ENCODE results near the gene GNAO1.
A peak's percentile ranks its signal among the peaks of the same experiment; 100 is the strongest.

The GNAO1 gene

DNA sequence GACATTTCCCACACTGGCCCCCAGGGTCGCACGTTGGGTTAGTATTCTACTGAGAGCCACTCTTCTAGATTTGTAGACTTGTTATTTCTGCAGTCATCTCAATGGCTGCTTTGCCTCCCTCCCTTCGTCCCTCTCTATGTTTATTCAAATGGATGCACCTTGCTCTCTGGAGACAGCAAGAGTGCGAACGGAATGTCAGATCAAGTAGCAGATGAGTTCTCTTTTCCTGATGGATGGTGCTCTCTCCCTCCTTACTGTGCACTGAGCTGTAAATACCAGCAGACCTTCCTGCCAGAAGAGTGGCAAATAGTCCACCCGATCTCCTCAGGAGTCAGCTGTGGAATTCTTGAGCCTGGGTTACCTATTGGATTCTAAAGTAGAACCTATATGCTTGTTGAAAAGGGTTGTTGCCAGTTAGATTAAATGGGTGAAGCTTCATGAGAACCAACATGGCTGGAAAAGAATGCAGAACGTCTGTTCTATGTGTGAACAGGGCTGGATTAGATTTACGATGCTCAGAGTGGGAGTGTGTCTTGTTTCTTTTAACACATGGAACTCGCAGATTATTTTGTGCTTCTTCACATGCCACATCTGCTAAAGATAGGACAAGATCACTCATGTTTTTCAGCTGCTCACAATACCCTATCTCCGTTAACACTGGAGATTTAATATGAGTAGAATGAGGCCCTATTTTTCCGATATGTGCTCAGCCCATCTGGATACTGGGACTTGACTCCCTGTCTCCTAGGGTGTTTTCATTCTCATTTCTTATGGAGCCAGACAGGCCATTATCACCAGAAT is 6.1 kb downstream of the GNAO1 start:
- DNase-seq: no peak

DNA sequence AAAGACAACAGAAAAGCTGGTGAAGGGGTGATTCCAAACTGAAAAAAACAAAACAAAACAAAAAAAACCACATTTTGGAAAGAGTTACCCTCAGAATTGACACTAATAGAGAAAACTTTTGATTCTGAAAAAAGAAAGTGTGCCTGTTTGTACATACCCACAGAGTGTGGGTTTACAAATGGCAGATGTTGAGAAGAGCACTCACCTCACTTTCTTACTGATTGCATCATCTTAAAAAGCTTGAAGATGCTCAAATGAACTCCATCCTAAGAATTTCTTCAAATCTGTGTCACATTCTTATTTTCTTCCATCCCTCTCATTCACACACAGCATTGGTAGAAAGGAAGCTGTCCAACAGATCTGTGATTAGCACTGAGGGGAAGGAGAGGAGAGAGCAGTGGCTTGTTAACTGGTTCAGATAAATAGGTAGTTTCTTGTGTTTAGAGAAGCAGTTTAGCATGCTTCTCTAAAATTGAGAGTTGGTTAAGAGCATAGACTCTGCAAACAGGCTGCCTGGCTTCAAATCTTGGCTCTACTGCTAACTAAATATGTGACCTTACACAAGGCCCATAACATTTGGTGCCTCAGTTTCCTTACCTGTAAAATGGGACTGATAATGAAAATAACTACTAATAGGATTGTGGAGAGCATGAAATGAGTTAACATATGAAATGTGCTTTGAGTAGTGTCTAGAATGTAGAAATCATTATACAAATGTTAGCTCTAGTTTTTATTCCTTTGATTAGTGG is 6.9 kb downstream of the GNAO1 start:
- DNase-seq: no peak

DNA sequence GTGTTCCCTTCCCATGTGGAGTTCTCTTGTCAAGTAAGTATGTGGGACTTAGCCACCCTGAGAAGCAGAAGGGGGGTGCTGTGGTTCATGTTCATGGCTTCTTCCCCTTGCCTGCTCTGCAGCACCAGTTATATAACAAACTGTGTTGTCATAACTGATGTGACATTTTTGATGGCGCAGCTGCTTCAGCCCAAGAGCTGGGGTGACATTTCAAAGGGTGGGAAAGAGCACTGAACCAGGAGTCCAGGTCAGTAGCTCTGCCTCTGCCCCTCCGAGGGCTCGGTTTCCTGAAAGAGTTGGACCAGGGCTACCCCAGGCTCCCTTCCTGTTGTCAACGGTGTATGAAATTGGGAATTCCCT is 7.4 kb downstream of the GNAO1 start:
- peak in 5 of 56 donors; percentile 20 to 48 (median 29) for DNase-seq

DNA sequence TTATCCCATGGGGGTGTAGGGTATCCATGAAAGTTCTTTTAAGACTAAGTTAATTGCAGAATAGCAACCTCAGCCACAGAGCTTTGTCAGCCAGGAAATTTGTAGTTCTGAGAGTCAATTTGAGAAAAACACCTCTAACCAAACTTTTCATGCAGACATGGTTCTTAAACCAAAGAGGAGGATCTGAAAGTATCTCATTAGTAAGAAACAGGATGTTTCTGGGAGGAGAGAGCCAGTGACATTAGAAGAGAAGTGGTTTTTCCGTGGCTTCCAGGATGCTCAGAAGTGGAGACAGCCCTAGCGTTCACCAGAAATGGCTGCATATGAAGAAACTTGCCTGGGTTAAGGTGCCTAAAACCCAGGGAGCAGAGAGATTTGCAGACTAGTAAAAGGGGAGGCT is 7.9 kb downstream of the GNAO1 start:
- no peak for DNase-seq

DNA sequence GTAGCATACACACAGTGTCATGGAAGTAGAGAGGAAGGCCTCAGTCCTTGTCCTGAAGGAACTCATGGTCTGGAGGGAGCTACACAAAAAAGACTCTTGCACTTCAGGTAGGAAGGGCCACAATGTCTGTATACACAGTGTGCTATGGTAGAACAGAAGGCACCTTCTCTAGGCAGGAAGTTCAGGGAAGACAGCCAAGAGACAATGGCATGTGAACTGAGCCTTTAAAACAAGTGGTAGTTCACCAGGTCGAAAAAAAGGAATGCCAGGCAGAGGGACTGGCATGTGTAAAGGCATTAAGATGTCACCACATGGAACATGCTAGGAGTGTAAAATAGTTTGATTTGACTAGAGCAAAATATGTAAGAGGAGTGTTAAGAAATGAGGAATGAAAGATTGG is 9.7 kb downstream of the GNAO1 start:
- DNase-seq: no peak

DNA sequence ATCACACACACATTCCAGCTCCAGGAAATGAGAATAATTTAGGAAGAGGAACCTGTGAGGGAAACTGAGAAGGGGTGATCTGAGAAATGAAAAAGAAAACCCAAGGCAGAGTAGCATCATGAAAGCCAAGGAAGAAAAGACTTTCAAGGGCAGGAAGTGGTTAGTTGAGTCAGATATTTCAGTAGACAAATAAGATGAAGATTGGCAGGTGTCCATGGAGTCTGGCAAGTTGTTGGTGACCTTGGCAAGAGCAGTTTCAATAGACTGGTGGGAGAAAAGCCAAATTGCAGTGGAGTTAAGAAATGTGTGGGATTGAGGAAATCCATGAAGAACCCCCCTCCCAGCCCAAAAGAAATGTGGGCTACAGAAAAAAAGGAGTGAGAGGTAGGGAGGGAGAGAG is 10.7 kb downstream of the GNAO1 start:
- DNase-seq: no peak

DNA sequence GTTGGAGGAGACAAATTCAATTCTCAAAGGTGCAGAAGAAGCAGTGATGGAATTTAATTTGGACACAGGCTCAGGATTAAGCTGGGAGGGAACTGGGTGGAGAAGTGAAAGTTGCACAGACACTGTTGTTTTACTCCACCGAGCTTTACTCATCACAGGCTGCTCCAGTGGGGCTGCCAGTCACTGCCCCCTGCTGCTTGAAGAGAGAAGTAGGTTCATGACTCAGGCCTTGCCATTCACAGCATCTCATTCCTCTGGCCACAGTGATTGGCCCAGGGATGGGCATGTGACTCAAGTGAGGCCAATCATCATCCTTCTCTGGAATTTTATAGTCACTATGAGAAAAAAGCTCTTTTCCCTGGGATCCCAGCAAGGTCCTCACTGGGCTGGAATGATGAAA is 11.8 kb downstream of the GNAO1 start:
- peak in 8 of 56 donors; percentile 22 to 58 (median 32) for DNase-seq

DNA sequence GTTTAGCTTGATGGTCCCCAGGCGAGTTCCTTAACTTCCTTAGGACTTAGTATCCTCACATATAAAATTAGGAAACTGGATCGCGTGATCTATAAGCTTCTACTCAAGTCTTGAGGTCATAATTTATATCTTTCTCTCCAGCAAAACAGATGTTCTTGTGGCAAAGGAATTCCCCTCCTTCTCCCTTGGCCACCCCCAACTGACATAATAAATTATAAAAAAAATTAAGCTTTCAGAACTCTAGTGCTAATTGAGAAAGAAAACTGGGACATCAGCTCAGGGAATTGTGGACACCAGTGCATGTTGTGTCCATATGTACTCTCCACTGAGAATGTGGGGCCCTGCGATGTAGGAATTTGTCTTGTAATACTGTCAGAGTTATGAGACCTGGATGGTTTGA is 13.5 kb downstream of the GNAO1 start:
- no peak for DNase-seq

DNA sequence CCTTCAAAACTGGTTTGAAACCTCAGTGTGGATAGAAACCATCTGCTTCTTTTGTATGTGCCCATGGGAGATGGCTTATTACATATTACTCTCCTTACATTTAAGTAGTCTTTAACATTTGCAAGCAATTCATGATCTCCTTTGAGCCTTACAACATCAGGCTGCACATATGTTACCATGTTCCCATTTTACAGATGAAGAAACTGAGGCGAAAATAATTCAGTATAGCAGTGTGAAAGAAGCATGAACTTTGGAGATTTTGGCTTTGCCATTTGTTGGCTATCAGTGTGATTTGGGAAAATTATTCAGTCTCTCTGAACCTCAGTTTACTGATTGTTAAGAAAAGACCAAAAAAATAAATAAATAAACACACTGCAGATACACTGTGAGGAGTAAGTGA is 15.7 kb downstream of the GNAO1 start:
- DNase-seq: no peak

DNA sequence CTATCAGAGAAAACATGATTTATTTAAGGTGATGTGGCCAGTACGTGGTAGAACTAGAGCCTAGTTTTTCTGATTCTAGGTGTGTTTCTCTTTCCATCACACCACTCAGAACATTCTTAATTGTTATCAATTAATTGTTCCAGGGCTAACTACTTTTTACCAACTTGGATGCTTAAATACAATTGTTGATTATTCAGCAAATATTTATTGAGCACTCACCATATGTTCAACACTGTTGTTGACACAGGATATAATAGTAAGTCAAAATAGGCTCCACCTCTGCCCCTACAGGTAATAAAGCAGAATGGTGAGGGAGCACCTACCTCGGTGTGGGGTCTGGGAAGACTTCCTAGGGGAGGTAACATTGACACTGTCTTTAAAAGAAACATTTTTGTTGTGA is 16.1 kb downstream of the GNAO1 start:
- no peak for DNase-seq

DNA sequence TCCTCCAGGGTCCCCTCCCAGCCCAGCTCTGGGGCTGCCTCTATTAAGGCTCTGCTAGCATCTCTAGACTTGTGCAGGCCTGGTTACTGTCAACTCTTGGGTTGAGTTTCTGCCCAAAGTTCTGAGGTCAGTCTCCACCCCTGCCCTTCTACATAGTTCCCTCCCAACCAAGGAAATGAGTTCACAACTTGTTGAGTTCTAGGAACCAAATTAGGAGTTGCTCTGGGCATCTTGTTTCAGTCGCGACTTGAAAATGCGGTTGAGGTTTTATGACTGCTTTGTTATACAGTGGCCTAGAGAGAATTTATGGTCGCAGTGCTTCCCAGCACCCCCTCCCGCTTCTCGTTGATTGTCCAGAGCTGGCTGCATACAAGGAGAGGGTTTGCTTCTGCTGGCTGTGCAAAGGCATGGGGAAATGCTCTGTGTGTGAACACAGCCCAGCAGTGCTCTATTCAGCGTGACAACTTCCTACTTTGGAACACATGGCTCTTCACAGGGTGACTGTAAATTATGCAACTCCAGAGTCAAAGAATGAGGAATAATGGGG is 20.2 kb downstream of the GNAO1 start:
- peak in 1 of 56 donors; percentile 45 for DNase-seq

DNA sequence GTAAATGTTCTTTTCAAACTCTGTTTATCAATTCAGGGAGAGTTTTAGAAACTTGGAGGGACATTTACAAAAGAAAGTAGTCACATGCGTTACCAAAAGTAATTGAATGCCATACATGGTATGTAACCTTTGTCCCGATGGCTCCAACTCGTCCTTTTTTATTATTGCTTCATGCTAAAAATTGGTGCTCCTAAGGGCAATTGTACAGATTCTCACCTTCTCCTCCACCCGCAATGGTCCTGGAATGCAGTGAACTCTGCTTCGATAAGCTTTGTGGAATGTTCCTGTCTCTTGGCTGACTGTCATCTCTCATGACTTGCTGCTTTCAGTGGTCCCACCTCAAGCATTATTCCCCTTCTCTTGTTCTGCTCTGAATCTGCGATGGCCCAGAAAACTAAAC is 20.9 kb downstream of the GNAO1 start:
- no peak for DNase-seq

DNA sequence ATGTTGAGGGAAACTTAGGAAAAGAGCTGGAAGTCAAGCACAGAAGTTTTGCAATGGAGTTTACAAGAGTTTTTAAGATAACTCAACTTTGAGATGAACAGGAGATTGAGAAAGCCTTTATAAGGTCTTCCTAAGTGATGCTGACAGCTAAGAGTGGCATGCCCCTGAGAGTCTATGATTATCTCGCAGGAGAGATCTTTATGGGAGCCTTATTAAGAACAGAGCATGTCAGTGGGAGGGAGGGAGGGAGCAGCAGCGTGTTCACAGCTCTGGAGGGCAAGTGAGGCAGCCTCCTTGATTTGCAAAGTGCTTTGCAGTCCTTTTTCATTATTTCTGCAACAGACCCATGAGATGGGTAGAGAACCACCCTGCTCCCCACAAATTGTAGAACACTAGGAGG is 30.7 kb downstream of the GNAO1 start:
- no peak for DNase-seq

DNA sequence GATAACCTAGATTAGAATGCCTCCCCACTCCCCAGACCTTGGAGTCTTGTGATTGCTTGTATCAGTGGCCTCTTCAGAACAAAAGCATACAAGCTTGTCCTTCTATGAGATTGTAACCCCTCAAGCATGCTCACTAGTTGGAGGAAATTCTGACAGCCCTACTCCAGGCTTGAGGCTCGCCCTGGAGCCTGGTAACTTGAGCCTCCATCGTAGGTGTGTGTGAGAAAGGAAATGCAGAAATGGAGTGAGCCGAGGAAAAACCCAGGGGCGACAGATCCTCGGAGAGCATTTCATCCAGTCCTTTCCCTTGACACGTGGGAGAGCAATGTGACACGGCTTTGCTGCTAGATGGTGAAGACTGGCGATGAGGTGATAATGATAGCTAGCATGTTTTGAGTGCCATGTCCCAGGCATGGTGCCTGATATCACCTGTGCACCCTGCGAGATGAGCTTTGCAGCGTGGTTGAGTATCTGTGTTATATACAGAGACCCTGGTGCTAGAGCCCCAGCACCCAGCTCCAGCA is 31.2 kb downstream of the GNAO1 start:
- DNase-seq: no peak

DNA sequence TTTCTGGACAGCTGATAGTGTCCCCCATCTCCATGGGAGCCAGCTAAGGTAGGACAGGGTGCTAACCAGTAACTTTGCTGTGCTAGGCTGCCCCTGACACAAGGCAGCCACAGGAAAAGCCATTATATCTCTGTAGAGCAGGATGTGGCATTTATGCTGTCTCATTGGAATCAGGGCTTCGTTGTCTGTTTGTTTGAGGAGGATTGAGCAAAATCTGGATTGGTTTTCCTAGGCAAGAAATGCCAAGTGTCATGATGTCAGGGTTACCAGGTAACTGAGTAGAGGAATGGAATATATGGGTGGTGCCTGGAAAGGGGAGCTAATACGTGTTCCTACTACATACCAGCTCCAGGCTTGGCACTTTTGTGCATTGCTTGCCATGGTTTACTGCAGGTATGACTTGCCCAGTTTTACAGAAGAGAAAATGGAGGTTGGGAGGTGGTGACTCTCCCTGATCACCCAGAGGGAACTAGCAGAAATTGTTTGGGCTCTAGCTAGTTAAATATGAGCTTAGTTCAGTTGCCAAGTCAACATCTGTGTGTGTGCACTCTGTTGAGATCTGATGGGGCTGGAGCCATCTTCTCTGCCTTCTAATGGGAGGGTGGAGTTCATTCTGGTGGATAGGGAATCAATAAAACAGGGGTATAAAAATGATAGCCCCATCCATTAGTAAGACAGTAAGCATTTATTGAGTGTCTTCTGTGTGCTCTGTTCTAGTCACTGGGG is 33.9 kb downstream of the GNAO1 start:
- DNase-seq: no peak

DNA sequence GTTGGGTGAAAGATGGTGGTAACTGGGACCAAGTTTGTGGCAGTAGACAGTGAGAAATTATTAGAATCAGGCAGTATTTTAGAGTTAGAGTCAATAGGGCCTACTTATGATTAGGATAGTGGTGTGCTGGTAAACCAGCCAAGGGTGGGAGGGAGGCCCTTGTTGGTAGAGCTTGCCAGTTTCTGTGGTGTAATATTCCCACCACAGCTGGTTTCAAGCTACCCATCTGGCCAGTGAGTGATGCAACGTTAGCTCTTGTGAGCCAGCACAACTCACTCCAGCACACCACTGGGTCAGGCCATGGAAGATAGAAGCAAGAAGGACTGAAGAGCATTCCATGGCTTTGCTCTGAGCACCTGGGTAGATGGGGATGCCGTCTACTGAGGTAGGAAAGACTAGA is 34.9 kb downstream of the GNAO1 start:
- DNase-seq: peak in 6 of 56 donors; percentile 31 to 55 (median 46)

DNA sequence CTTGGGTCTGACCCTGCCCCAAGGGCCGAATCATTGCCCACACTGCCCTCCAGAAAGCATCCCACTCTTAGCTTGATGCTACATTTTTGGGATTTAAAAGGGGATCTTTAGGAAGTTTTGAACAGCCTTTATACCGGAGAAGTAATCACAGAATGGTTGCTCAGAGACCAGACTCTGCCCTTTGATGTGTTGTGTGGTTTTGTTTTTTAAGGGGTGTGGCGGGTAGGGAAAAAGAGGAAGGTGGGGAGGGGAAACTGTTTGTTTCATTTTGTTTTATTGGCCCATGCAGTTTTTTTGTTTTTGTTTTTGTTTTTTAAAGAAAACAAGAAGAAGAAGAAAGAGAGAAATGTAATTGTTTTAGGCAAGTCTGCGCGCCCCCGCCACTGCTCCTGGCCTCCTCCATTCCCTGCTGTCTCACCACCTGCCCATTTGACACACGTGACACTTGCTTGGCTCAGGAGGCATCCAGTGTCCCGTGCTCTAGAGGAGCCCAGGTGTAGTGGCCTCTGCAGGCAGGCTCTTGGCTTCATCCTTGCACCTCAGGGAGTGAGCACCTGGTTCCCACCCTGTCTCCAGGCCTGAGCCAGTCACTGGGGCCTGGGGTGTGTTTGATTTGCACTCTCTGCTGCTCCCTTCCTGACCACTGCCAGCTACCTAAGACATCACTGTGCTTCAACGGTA is 35.7 kb downstream of the GNAO1 start:
- DNase-seq: no peak

DNA sequence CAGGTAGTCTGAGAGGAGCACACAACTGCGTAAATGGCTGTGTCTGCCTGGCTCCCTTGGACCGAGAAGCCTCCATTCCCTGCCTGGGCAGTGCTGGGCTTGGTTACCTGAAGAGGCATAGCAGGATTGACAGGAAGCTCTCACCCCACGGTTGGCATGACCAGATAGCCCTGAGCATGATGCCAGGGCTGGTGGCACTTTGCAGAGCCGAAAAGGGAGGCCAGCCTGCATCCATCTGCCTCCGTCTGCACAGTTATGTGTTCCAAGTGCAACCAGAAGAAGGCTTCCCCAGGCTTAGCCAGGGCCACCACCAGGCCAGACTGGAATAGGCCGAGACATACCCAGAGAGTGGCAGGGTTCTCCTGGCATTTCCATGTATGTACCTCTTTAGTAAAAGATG is 36.6 kb downstream of the GNAO1 start:
- no peak for DNase-seq

DNA sequence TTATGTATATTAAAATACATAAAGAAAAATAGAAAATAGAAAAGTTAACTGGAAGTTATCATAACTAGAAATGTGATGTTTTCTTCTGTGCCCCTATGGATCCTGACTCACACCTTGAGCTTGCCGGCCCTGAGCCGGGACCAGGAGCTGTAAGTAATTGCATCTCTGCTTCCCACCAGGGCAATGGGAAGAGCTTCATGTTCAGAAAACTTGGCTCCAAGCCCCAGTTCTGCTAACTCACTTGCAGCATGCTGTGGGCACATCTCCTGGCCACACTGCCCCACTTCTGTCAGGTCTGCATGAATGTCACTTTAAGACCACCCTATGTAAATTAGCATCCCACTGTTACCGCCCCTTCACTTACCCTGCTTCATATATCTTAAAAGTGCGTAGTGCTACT is 37.2 kb downstream of the GNAO1 start:
- DNase-seq: no peak

DNA sequence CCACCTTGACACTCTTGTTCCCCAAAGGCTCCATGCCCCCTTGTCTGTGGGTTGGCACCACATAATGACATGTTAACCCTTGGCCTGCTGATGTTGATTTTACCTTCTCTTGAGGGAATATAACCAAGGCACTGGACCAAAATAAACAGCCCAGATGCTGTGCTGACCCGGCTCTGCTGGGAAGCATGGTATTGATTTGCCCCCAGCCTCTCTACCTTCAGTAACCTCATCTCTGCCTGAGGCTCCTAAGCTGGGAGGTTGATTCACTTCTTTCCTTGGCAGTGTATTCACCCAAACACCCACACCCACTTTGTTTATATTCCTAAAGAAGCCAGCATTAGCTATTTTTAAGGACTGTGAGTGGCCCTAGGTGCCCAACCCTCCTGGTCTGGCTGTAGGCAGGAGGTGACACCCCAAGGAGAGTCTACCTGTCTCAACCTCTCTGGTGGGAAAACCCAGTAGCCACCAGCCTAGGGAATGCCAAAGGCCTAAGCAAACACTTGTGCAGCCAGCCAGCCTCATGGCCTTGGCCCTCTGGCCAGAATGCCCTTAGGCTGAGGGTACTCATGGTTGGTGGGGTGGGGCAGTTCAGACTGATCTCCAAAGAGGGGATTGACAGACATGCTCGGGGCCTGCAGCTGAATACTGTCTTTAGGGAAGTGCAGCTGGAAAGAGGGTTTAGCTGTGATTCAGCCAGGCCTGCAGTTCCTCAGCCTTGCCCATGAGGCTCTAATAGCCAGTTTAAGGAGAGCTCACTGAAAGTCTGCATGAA is 42.7 kb downstream of the GNAO1 start:
- no peak for DNase-seq
